A549 (cell line): ENCODE results near the gene RAB5IF. TPM values are rescaled to one million over a fixed set of nuclear protein-coding genes. Genes with fewer than 3 reads are reported as not detected.

Experiments
- ATAC-seq, 2 experiments: fragments of 200-7000 bp in 1 of 2; fragments of >200 bp in 1 of 2; cut with Nextera tagmentation in 1 of 2; cut with Tn5 transposase in 1 of 2; 3 replicates each; pipeline versions ENCODE4 v1.8.0 to v1.9.1; 2018 to 2020; ENCODE audit warnings: mild to moderate bottlenecking in 1 of 2, moderate library complexity in 1 of 2
- CTCF ChIA-PET: fragments of 300-600 bp; sonication (Branson Sonifier 250); formaldehyde crosslinking; extraction: SDS; loops from one replicate; lab custom pipeline; 2021; ENCODE audit warnings: antibody characterized with exemption, inconsistent platforms; lab: Yijun Ruan, JAX
- POLR2A ChIA-PET: fragments of 350-600 bp; formaldehyde crosslinking; extraction: SDS; loops from one replicate; lab custom pipeline; 2021; ENCODE audit warnings: antibody characterized with exemption, inconsistent platforms; lab: Yijun Ruan, JAX
- DNase-seq, 2 experiments: peaks; one replicate each; pipeline versions ENCODE4 v3.0.0 to v3.0.0-alpha.2; 2011 to 2016; ENCODE audit warnings: low read depth in 1 of 2, low spot score in 1 of 2
- FAIRE-seq: peaks from 2 replicates; lab custom pipeline; 2011; peaks lifted over from hg19 to GRCh38; lab: Jason Lieb, UNC
- H3K27ac ChIP-seq, 2 experiments: fragments of >200 bp; sonication (Bioruptor Twin); formaldehyde crosslinking; 3 replicates each; pipeline ENCODE4 v1.5.1; 2016 to 2017
- H3K4me1 ChIP-seq: fragments of >200 bp; sonication (Bioruptor Twin); formaldehyde crosslinking; 3 replicates; pipeline ENCODE4 v1.6.1; 2016
- H3K4me2 ChIP-seq: fragments of >200 bp; sonication (Bioruptor Twin); formaldehyde crosslinking; 3 replicates; pipeline ENCODE4 v1.6.1; 2016
- H3K4me3 ChIP-seq: fragments of >200 bp; sonication (Bioruptor Twin); formaldehyde crosslinking; 3 replicates; pipeline ENCODE4 v1.5.1; 2016
- H3K9me3 ChIP-seq: fragments of >200 bp; sonication (Bioruptor Twin); formaldehyde crosslinking; 3 replicates; pipeline ENCODE4 v1.6.1; 2016
- EHF ChIP-seq: fragments of 250-450 bp; sonication (Bioruptor Pico); IDR thresholded peaks from 2 replicates; pipeline ENCODE4 v1.5.0; 2020; ENCODE audit warnings: mild to moderate bottlenecking
- EP300 ChIP-seq, 2 experiments: fragments of >200 bp; sonication (Bioruptor Twin); formaldehyde crosslinking; IDR thresholded peaks; 2 replicates in 1 of 2; 3 replicates in 1 of 2; pipeline ENCODE4 v1.6.1; 2016 to 2017
- ESRRA ChIP-seq: fragments of 150-350 bp; IDR thresholded peaks from 2 replicates; pipeline ENCODE4 v1.6.1; 2014; ENCODE audit warnings: mild to moderate bottlenecking, low read length, borderline replicate concordance
- JUNB ChIP-seq: fragments of >200 bp; sonication (Bioruptor Twin); formaldehyde crosslinking; IDR thresholded peaks from 2 replicates; pipeline ENCODE4 v1.6.1; 2016
- KDM1A ChIP-seq: fragments of 200-600 bp; sonication (generic); IDR thresholded peaks from 2 replicates; pipeline ENCODE4 v1.6.1; 2016; ENCODE audit warnings: low read depth, mild to moderate bottlenecking
- MYC ChIP-seq: IDR thresholded peaks from 2 replicates; pipeline ENCODE4 v1.6.1; 2012; ENCODE audit warnings: mild to moderate bottlenecking, inconsistent platforms, low read length, improper control_type of control experiment, borderline replicate concordance
- POLR2AphosphoS2 ChIP-seq: conservative IDR thresholded peaks from 2 replicates; pipeline ENCODE4 v1.6.1; 2012; ENCODE audit warnings: low read length, improper control_type of control experiment, inconsistent platforms
- WGBS: methylation state at CpG from one replicate; pipeline ENCODE4 v1.1.6; 2017; ENCODE audit errors: missing lambda C conversion rate; 5-methylcytosine and 5-hydroxymethylcytosine counted together
- polyA plus RNA-seq, 4 experiments: library from polyadenylated mRNA; depleted of rRNA in 3 of 4; stranded (reverse); fragments of >200 nt; fragmentation: RNase III in 1 of 4; extraction: RNeasy Plus Mini Kit Qiagen cat#74134 plus additional on column Dnase treatment in 1 of 4; gene quantifications; 2 replicates in 3 of 4; 3 replicates in 1 of 4; pipeline ENCODE4 v1.2.3, GENCODE V29; 2011 to 2017
- small RNA-seq, 6 experiments: library from RNA; depleted of rRNA; stranded (forward); fragments of <200 nt; gene quantifications; one replicate each; pipeline ENCODE3, GENCODE V24; 2012

The RAB5IF gene
- polyA plus RNA-seq, 2 of the 4 experiments (the other 2 are of a cell fraction), result 246 to 345 TPM

DNA sequence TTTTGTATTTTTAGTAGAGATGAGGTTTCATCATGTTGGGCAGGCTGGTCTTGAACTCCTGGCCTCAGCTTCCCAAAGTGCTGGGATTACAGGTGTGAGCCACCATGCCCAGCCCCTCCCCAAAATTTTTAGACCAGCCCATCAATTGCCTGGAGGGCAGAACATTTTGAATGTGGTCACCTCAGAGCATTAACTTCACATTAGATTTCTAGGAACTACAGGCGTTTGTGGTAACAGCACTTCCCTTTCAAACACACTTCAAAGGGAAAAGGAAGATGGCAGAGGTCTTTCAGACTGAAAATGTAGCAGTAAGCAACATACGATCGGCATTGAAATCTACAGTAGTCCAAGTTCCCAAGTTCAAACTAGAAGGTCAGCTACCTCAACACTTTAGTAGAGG lies 52.7 kb downstream of the RAB5IF start:
- FAIRE-seq, result no peak
- WGBS, result 92% methylated on average over 3 of the region's 3 CpGs

More for the DNA sequence above, 52.7 kb downstream of the RAB5IF start:
- ChIA-PET POLR2A (no interaction called here), CTCF (interaction anchor here (0.5 to 1.8 kb wide), 4 partner anchors 8 to 524 kb away, joined by 3 to 6 read pairs (median 4); no protein-coding TSS in a partner anchor)
- H3K27ac ChIP-seq, result no peak overlapping the region
- TF ChIP-seq JUNB (no peak), KDM1A (no peak), EHF (CRISPR knock-in tag) (no peak), MYC (no peak), EP300 (IDR thresholded peaks at IDR 0.05) (no peak), POLR2AphosphoS2 (no peak), ESRRA (no peak)
- H3K4me2 ChIP-seq, result no peak overlapping the region
- no peak for DNase-seq
- no peaks in the 10 kb centered on the region for H3K4me1 ChIP-seq
- H3K4me3 ChIP-seq, result no peak overlapping the region
- H3K9me3 ChIP-seq, result no peaks in the 10 kb centered on the region
- ATAC-seq, result no peak

Small RNA genes within 50 kb of the gene (small RNA-seq; reads per million reads assigned to genes)
- gene RF00017, result 0 reads per million in 6 experiments

Other genes with a start within 250 kb of the RAB5IF start
- 1.9 and 2.2 TPM in 2 replicates for gene MYL9, start 64.3 kb upstream of the RAB5IF start, polyA plus RNA-seq (2011; rRNA removed)
- 29.5 to 37.3 TPM (median 34.0 TPM) in 3 replicates for gene MYL9, start 64.3 kb upstream of the RAB5IF start, polyA plus RNA-seq (2017; fragmentation: RNase III; extraction: RNeasy Plus Mini Kit Qiagen cat#74134 plus additional on column Dnase treatment)
- 5.1 and 5.5 TPM in 2 replicates for gene TGIF2, start 32.2 kb upstream of the RAB5IF start, polyA plus RNA-seq (2011; rRNA removed)
- 4.0 to 4.9 TPM (median 4.1 TPM) in 3 replicates for gene TGIF2, start 32.2 kb upstream of the RAB5IF start, polyA plus RNA-seq (2017; fragmentation: RNase III; extraction: RNeasy Plus Mini Kit Qiagen cat#74134 plus additional on column Dnase treatment)
- gene SLA2, start 40.4 kb downstream of the RAB5IF start, polyA plus RNA-seq (2011; rRNA removed), result 0.04 and 0.06 TPM in 2 replicates
- gene SLA2, start 40.4 kb downstream of the RAB5IF start, polyA plus RNA-seq (2017; fragmentation: RNase III; extraction: RNeasy Plus Mini Kit Qiagen cat#74134 plus additional on column Dnase treatment), result 0.03 TPM in 1 of 3 replicates, not detected in the others
- 34.4 and 55.1 TPM in 2 replicates for gene NDRG3, start 140.3 kb downstream of the RAB5IF start, polyA plus RNA-seq (2011; rRNA removed)
- gene NDRG3, start 140.3 kb downstream of the RAB5IF start, polyA plus RNA-seq (2017; fragmentation: RNase III; extraction: RNeasy Plus Mini Kit Qiagen cat#74134 plus additional on column Dnase treatment), result 29.0 to 32.2 TPM (median 30.6 TPM) in 3 replicates
- gene DSN1, start 168.0 kb downstream of the RAB5IF start, polyA plus RNA-seq (2011; rRNA removed), result 32.9 and 41.3 TPM in 2 replicates
- gene DSN1, start 168.0 kb downstream of the RAB5IF start, polyA plus RNA-seq (2017; fragmentation: RNase III; extraction: RNeasy Plus Mini Kit Qiagen cat#74134 plus additional on column Dnase treatment), result 37.4 to 38.2 TPM (median 37.9 TPM) in 3 replicates